NCI-H1105 treated with DMSO at 0.1 percent for 48 hours (cell line): ENCODE data around the gene CAMK2B.

Experiments
- DNase-seq: peaks from one replicate; lab custom pipeline; 2025; lab: John Stamatoyannopoulos, UW

CAMK2B gene

GRCh38 chr7:44308596-44309270 lies 16.7 kb downstream of the CAMK2B start:
- no peak for DNase-seq

- no peak for DNase-seq
Measured at GRCh38 chr7:44307905-44308595, 17.3 kb downstream of the CAMK2B start.

- DNase-seq = peak; percentile 48
Measured at GRCh38 chr7:44307301-44307900, 18.0 kb downstream of the CAMK2B start.

GRCh38 chr7:44306606-44307005 lies 18.8 kb downstream of the CAMK2B start:
- no peak for DNase-seq

- DNase-seq = no peak
Measured at GRCh38 chr7:44305564-44306507, 19.6 kb downstream of the CAMK2B start.

- DNase-seq = no peak
Measured at GRCh38 chr7:44294325-44295069, 30.9 kb downstream of the CAMK2B start.

GRCh38 chr7:44293561-44294324 lies 31.7 kb downstream of the CAMK2B start:
- DNase-seq = no peak

- no peak for DNase-seq
Measured at GRCh38 chr7:44292876-44293560, 32.4 kb downstream of the CAMK2B start.

DNA sequence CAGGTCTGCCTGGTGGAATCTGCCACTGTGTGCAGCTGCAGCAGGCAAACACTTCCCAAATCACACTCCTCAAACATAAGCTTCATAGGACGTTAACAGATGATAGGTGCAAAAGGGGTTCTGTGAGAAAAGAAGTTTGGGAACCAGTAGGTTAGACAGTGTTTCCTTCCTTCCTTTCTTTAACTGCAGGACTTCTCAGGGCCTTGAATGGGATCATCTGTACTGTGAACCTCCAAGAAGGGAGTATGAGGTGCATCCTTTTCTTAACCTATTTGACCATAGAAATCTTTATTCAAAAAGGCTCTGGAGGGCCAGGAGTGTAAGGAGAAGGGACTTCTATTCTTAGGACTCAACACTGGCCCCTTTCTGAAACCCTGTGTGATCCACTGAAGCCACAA lies 33.0 kb downstream of the CAMK2B start:
- no peak for DNase-seq

DNA sequence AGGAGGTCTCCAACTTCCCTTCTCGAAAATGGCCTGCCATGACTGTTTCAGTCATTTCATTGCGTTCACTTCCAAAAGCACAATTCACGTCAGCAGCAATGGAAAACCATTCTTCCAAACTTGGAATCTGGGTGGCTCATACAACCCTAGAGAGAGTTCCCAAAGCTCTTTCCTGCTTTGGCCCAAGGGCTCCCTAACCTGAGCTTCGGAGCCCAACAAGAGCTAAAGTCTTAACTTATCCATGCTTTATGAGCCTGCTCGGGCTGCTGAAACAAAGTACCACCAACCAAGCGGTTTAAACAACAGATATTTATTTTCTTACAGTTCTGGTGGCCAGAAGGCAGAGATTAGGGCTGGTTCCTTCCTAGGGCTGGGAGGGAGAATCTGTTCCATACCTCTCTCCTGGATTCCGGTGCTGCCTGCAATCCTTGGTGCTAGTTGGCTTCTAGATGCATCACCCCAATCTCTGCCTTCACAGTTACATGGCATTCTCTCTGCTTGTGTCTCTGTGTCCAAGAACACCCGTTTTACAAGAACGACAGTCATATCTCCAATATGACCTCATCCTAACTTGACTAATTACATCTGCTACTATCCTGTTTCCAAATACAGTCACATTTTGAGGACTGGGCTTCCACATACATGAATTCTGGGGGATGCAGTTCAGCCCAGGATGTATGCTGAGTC lies 33.5 kb downstream of the CAMK2B start:
- no peak for DNase-seq

DNA sequence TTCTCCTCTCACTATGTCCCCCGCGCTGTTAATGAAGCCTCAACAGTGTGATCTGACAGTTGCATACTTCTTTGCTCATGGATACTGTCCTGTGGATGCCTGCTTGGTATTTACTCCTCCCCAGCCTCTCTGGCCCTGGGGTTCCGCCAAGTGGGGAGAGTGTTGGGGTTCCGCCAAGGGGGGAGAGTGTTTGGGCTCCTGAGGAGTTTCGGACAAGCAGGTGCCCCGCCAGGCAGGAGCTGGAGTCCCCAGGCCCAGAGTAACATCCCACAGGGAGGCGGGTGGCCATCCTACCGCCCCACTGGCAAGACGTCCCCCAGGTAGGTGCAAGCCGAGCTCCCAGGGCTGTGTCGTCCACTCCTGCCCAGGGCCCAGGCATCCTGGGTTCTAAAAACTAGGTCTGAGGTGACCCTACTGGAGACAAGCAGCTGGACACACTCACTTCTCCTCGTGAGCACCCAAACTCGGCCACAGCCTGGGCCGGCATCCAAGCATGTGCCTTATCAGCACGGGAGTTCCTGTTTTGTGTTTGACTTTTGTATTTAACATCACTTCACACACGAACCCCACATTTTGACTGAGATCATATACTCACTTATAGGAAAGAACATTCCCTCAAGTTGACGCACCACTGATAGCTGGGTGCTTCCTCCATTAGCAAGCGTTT lies 34.2 kb downstream of the CAMK2B start:
- DNase-seq = no peak

DNA sequence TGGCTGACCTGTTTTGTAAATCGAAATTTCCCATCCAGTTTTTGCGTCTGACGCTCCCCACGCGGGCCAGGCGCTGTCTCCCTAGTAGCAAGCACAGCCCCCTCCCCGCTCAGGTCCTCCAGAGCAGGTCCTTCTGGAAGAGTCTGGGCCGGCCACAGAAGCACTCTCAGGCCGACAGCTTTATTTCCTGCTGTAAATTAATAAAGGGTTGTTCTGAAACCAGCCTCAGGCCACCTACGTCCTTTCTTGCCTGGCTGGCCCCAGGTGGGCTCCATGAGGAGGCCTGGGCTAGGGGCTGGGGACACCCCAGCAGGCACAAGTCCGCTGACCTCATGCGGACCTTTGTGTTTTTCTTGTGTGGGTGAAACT lies 35.2 kb downstream of the CAMK2B start:
- DNase-seq = no peak

DNA sequence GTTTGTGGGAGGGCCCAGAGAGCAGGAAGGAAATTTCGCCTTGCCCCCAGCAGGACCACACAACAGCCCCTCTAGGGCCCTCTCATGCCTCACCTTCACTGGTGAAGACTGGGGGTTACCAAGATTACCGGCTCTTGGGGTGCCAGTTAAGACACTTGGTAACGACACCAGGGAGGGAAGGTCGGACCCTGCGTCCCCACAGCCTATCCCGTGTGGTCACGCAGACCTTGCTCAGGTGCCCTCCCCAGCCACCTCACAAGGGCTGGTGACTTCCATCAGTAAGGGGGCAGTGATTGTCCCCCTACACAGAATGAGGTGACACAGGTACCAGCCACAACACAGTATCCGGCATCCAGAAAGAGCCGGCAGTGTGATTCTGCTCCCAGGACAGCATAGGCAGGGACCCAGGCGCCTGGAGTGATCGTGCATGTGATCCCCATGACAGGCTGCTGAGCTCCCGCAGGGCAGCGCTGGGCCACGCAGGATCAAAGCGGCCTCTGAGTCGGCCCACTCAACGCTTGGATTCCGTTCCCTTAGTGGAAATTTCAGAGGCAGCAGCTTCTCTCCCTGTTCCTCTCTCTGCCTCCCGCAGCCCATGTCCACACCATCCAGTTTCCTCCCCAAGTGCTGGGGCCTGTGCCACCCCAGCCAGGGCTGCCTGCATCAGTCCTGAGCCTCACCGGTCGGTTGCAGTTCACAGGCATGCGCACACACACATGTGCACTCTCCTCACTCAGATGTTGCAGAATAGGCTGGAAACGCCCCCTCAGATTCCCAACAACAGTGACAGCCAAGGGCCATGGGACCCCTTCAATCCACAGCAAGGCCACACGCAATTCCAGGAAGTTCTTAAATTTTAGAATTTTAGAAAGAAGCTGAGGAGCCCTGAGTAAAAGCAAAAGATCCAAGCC lies 35.8 kb downstream of the CAMK2B start:
- DNase-seq = no peak

DNA sequence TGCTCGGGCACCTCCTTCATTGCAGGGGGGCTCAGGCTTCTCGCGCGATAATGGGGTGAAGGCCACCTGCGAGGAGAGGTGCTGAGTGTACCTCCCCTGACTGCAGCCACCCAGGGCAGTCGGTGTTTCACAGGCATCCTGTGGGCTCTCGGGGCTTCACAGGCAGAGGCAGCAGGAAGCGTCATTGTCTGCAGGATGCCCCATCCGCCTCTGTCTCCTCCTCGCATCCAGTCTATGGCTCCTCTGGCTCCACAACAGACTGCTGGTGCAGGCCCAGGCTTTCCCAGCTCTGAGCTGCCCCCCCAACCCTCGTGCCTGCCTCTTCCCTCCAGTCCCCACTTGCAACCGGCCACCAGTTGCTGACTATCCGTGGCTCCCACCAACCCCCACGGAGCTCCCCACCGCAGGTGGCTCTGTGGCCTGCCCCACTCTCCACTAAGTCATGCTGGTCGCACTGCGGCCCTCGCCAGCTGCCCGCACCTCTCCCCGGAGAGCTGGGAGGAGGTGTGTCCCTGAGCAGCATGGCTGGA lies 36.5 kb downstream of the CAMK2B start:
- DNase-seq = no peak

DNA sequence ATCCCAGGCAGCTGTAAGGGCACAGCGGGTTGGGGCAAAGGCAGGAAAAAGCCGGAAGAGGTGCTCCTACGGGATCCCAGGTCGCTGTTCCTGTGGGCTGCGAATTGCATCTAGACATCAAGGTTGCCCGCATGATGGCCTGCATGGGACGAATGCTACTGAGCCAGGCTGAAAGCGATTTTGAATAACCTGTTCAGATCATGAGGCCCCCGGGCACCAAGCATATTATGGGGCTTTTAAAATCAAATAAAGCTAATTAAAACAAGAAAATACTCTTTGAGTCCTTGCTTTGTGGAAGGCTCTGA lies 37.1 kb downstream of the CAMK2B start:
- DNase-seq = no peak

GRCh38 chr7:44287488-44288380 lies 37.7 kb downstream of the CAMK2B start:
- DNase-seq = no peak
